HepG2 (cell line): ENCODE measurements around the gene JMJD1C. TPM values are rescaled to one million over a fixed set of nuclear protein-coding genes. Genes with fewer than 3 reads are reported as not detected.

Experiments used
- ATAC-seq: fragments of 200-7000 bp; cut with Tn5 transposase; 3 replicates; pipeline ENCODE4 v1.9.1; 2020; ENCODE audit warnings: mild to moderate bottlenecking, moderate library complexity
- BruUV-seq: library from RNA; stranded (reverse); fragments of 400-500 nt; replicated peaks from 2 replicates; lab custom pipeline; 2021; lab: Mats Ljungman, UMichigan
- CTCF ChIA-PET: fragments of 300-600 bp; formaldehyde crosslinking; extraction: SDS; loops from one replicate; lab custom pipeline; 2021; ENCODE audit warnings: low total read pairs, inconsistent platforms, low intra/inter-chr PET ratio; lab: Yijun Ruan, JAX
- POLR2A ChIA-PET: fragments of 350-600 bp; sonication (Branson Sonifier 250); formaldehyde crosslinking; loops from one replicate; lab custom pipeline; 2020; ENCODE audit warnings: antibody characterized with exemption, inconsistent platforms; lab: Yijun Ruan, JAX
- DNase-seq: peaks from one replicate; pipeline ENCODE4 v3.0.0-alpha.2; 2015; ENCODE audit warnings: low spot score
- FAIRE-seq: peaks from 3 replicates; lab custom pipeline; 2011; peaks lifted over from hg19 to GRCh38; lab: Jason Lieb, UNC
- H2AFZ ChIP-seq: one replicate; pipeline ENCODE4 v1.6.1; 2011; ENCODE audit warnings: low read length, inconsistent platforms
- H3K27ac ChIP-seq: fragments of 300-600 bp; 3 replicates; pipeline ENCODE4 v1.8.0; 2011; ENCODE audit warnings: mixed run types, mild to moderate bottlenecking, mixed read lengths, low read length, inconsistent platforms; ENCODE audit not compliant: insufficient read depth; ENCODE audit errors: extremely low read length
- H3K27me3 ChIP-seq, 2 experiments: fragments of 200-600 bp in 1 of 2; 2 replicates in 1 of 2; 3 replicates in 1 of 2; pipeline versions ENCODE4 v1.6.0 to v1.8.0; 2011; ENCODE audit warnings: low read length in 2 of 2, mild to moderate bottlenecking in 2 of 2, moderate library complexity in 2 of 2, inconsistent platforms in 1 of 2; ENCODE audit not compliant: insufficient read depth in 2 of 2, control insufficient read depth in 1 of 2
- H3K36me3 ChIP-seq, 2 experiments: fragments of 200-600 bp in 1 of 2; replicated peaks in 1 of 2; 2 replicates in 1 of 2; 3 replicates in 1 of 2; pipeline versions ENCODE4 v1.5.1 to v1.8.0; 2011; ENCODE audit warnings: low read length in 2 of 2, inconsistent platforms in 1 of 2; ENCODE audit not compliant: insufficient read depth in 2 of 2, control insufficient read depth in 1 of 2
- H3K4me1 ChIP-seq: 2 replicates; pipeline ENCODE4 v1.5.1; 2012; ENCODE audit warnings: low read length, inconsistent platforms; ENCODE audit not compliant: insufficient read depth
- H3K4me2 ChIP-seq: 2 replicates; pipeline ENCODE4 v1.6.0; 2011; ENCODE audit warnings: low read depth, low read length, inconsistent platforms
- H3K4me3 ChIP-seq, 3 experiments: fragments of 200-600 bp in 1 of 3; sonication (generic), shearing (Covaris generic) in 1 of 3; replicated peaks in 1 of 3; 2 replicates each; pipeline ENCODE4 v1.5.1; 2011 to 2016; ENCODE audit warnings: low read length in 3 of 3, inconsistent platforms in 2 of 3, low read depth in 2 of 3, mild to moderate bottlenecking in 2 of 3, control low read depth in 1 of 3, mixed read lengths in 1 of 3; ENCODE audit not compliant: insufficient read depth in 1 of 3
- H3K79me2 ChIP-seq: one replicate; pipeline ENCODE4 v1.6.1; 2011; ENCODE audit warnings: low read length, inconsistent platforms; ENCODE audit not compliant: insufficient read depth
- H3K9ac ChIP-seq: 2 replicates; pipeline ENCODE4 v1.6.0; 2011; ENCODE audit warnings: mild to moderate bottlenecking, low read depth, low read length, inconsistent platforms; ENCODE audit not compliant: insufficient read depth
- H3K9me3 ChIP-seq: 2 replicates; pipeline ENCODE4 v1.5.1; 2012; ENCODE audit warnings: mild to moderate bottlenecking, low read length
- H4K20me1 ChIP-seq: 2 replicates; pipeline ENCODE4 v1.6.0; 2011; ENCODE audit warnings: inconsistent platforms, mild to moderate bottlenecking, low read length, moderate library complexity; ENCODE audit not compliant: insufficient read depth
- FOXO1 ChIP-seq: sonication (generic); formaldehyde crosslinking; IDR thresholded peaks from 2 replicates; pipeline ENCODE4 v1.4.0; 2020; ENCODE audit warnings: missing genetic modification reagents
- HNF4A ChIP-seq: sonication (generic); formaldehyde crosslinking; IDR thresholded peaks from 2 replicates; pipeline ENCODE4 v1.4.0; 2020; ENCODE audit warnings: missing genetic modification reagents
- RERE ChIP-seq: IDR thresholded peaks from 2 replicates; pipeline ENCODE4 v1.6.1; 2016; ENCODE audit warnings: low read depth, missing genetic modification reagents, missing compliant biosample characterization
- RXRA ChIP-seq: sonication (generic); formaldehyde crosslinking; IDR thresholded peaks from 2 replicates; pipeline ENCODE4 v1.5.1; 2020; ENCODE audit warnings: missing genetic modification reagents
- SALL1 ChIP-seq: sonication (generic); formaldehyde crosslinking; IDR thresholded peaks from 2 replicates; pipeline ENCODE4 v1.8.0; 2022; ENCODE audit warnings: mild to moderate bottlenecking, missing genetic modification reagents
- ZMYM4 ChIP-seq: sonication (generic); formaldehyde crosslinking; IDR thresholded peaks from 2 replicates; pipeline ENCODE4 v1.8.1; 2023; ENCODE audit warnings: mild to moderate bottlenecking, missing genetic modification reagents
- ZNF12 ChIP-seq: sonication (generic); formaldehyde crosslinking; IDR thresholded peaks from 2 replicates; pipeline ENCODE4 v1.5.0; 2020; ENCODE audit warnings: missing genetic modification reagents
- ZNF709 ChIP-seq: sonication (generic); formaldehyde crosslinking; IDR thresholded peaks from 2 replicates; pipeline ENCODE4 v1.5.0; 2020; ENCODE audit warnings: mild to moderate bottlenecking, missing genetic modification reagents
- WGBS: methylation state at CpG from one replicate; pipeline ENCODE4 v1.1.6; 2017; ENCODE audit warnings: low lambda C conversion rate; 5-methylcytosine and 5-hydroxymethylcytosine counted together
- in situ Hi-C: cut with HindIII; loops from 2 replicates; pipeline ENCODE4 v1.10.0; 2017; ENCODE audit warnings: low pct_unique_long_range_greater_than_20kb; ENCODE audit not compliant: extremely low pct_ligation_motif_present
- intact Hi-C: fragments of 100-400 bp; cut with micrococcal nuclease; formaldehyde crosslinking; loops from one replicate; pipeline ENCODE4 v1.10.0; 2022; ENCODE audit not compliant: unreplicated experiment
- polyA plus RNA-seq, 8 experiments: library from polyadenylated mRNA; depleted of rRNA in 3 of 8; stranded (reverse) in 7 of 8; unstranded in 1 of 8; fragments of >200 nt; fragmentation: Illumina TruSeq in 4 of 8; extraction: Trizol in 4 of 8; gene quantifications; 2 replicates each; pipeline versions ENCODE4 v1.2.1 to v1.2.3, GENCODE V29; 2011 to 2016; ENCODE audit warnings: low read depth in 4 of 8, missing spikeins in 1 of 8, mixed read lengths in 1 of 8; ENCODE audit not compliant: insufficient read depth in 1 of 8
- total RNA-seq, 5 experiments: library from RNA; depleted of rRNA; stranded (reverse); fragments of >200 nt; fragmentation: Illumina TruSeq; extraction: Trizol; gene quantifications; 2 replicates each; pipeline ENCODE4 v1.2.3, GENCODE V29; 2016; ENCODE audit warnings: low read depth in 1 of 5
- TF ChIP-seq, protein P1 (sequence below): sonication (generic); formaldehyde crosslinking; IDR thresholded peaks from 2 replicates; pipeline ENCODE4 v1.8.1; 2023; ENCODE audit warnings: missing genetic modification reagents, inconsistent platforms, borderline replicate concordance
- TF ChIP-seq, protein P2 (sequence below): sonication (generic); formaldehyde crosslinking; IDR thresholded peaks from 2 replicates; pipeline ENCODE4 v1.4.0; 2020; ENCODE audit warnings: missing genetic modification reagents, mild to moderate bottlenecking, borderline replicate concordance
- TF ChIP-seq, protein P3 (sequence below): IDR thresholded peaks from 2 replicates; pipeline ENCODE4 v1.4.0; 2020; ENCODE audit warnings: mild to moderate bottlenecking, missing genetic modification reagents

The JMJD1C gene
- total and polyA plus RNA-seq, 2 of the 13 experiments (the other 11 are each of a cell fraction or from before 2014, with no cell fraction given) = 42.3 to 42.7 TPM

DNA sequence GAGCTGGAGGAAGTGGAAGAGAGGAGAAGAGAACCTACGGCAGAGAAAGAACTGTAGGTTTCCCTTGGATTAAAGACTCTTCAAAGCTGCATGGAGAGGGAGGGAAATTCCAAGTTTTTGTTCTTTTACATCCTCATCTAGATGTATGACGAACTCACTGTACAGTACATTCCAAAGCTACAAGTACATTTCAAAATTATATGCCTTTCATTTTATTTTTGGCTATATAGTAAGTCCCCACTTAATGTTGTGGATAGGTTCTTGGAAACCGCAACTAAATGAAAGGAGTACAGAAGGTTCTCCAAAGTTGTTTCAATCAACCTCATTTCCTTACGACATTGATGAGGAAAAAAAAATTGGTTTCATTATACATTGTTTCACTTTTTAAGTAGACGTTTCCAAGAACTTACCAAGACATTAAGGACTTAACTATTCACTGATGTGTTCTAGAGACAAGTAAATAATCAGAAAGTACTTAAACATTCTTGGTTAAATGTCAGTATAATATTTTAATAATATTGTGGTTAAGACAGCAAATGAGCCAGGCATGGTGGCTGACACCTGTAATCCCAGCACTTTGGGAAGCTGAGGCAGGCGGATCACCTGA is 16.1 kb upstream of the JMJD1C start (continued):
- no peak for TF ChIP-seq RERE (CRISPR knock-in tag)
- no peak for TF ChIP-seq FOXO1 (CRISPR knock-in tag)
- TF ChIP-seq, protein P1, sequence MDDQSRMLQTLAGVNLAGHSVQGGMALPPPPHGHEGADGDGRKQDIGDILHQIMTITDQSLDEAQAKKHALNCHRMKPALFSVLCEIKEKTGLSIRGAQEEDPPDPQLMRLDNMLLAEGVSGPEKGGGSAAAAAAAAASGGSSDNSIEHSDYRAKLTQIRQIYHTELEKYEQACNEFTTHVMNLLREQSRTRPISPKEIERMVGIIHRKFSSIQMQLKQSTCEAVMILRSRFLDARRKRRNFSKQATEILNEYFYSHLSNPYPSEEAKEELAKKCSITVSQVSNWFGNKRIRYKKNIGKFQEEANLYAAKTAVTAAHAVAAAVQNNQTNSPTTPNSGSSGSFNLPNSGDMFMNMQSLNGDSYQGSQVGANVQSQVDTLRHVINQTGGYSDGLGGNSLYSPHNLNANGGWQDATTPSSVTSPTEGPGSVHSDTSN (CRISPR knock-in tag) = no peak
- no peak for TF ChIP-seq ZNF12
- no peak for TF ChIP-seq ZNF709 (CRISPR knock-in tag)

DNA sequence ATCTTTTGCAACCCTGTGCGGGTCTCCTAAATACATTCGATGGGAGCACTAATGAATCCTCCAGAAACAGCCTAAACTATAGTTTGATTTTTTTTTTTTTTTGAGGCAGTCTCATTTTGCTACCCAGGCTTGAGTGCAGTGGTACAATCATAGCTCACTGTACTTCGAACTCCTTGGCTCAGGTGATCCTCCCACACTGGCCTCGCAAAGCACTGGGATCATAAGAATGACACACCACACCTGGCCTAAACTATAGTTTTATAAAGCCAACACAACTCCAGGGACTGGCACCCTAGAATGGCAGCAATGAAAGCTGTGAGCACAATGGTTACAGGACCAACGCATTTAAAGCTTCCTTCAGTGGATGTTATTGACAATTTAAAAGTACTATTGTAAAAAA is 14.5 kb upstream of the JMJD1C start:
- BruUV-seq = no TSS peak
- H3K79me2 ChIP-seq = peaks cover 83% of the 10 kb centered on the region
- peaks cover 12% of the 10 kb centered on the region; the same call in 1 of the 2 replicates for H4K20me1 ChIP-seq
- H3K4me1 ChIP-seq = peaks cover 39% of the 10 kb centered on the region
- H3K9me3 ChIP-seq = no peaks in the 10 kb centered on the region
- no peaks in the 10 kb centered on the region for H3K27me3 ChIP-seq
- 66% methylated on average over 5 of the region's 5 CpGs for WGBS
- ChIA-PET CTCF (no interaction called here), POLR2A (no interaction called here)
- H3K4me3 ChIP-seq = no peak overlapping the region
- no peak overlapping the region; the same call in 1 of the 2 replicates for H3K4me2 ChIP-seq
- DNase-seq = no peak
- intact Hi-C loops = no loop called here
- H3K9ac ChIP-seq = no peak overlapping the region
- no peak for FAIRE-seq
- H3K36me3 ChIP-seq = no peaks in the 10 kb centered on the region
- in situ Hi-C loops = no loop called here
- ATAC-seq = peak; percentile 76
- H2AFZ ChIP-seq = no peak overlapping the region
- H3K27ac ChIP-seq = no peak overlapping the region
- TF ChIP-seq, protein P2, sequence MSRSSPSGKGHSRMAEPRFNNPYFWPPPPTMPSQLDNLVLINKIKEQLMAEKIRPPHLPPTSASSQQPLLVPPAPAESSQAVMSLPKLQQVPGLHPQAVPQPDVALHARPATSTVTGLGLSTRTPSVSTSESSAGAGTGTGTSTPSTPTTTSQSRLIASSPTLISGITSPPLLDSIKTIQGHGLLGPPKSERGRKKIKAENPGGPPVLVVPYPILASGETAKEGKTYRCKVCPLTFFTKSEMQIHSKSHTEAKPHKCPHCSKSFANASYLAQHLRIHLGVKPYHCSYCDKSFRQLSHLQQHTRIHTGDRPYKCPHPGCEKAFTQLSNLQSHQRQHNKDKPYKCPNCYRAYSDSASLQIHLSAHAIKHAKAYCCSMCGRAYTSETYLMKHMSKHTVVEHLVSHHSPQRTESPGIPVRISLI = peak; percentile 35; the same call in 1 of the 2 replicates
- TF ChIP-seq ZMYM4 (CRISPR knock-in tag) (0 out of 2 replicates have a peak, but pooled peaks have one; percentile 20), RXRA (CRISPR knock-in tag) (no peak), HNF4A (peak; percentile 39; the same call in 1 of the 2 replicates), SALL1 (CRISPR knock-in tag) (0 out of 2 replicates have a peak, but pooled peaks have one; percentile 21)
- TF ChIP-seq, protein P3, sequence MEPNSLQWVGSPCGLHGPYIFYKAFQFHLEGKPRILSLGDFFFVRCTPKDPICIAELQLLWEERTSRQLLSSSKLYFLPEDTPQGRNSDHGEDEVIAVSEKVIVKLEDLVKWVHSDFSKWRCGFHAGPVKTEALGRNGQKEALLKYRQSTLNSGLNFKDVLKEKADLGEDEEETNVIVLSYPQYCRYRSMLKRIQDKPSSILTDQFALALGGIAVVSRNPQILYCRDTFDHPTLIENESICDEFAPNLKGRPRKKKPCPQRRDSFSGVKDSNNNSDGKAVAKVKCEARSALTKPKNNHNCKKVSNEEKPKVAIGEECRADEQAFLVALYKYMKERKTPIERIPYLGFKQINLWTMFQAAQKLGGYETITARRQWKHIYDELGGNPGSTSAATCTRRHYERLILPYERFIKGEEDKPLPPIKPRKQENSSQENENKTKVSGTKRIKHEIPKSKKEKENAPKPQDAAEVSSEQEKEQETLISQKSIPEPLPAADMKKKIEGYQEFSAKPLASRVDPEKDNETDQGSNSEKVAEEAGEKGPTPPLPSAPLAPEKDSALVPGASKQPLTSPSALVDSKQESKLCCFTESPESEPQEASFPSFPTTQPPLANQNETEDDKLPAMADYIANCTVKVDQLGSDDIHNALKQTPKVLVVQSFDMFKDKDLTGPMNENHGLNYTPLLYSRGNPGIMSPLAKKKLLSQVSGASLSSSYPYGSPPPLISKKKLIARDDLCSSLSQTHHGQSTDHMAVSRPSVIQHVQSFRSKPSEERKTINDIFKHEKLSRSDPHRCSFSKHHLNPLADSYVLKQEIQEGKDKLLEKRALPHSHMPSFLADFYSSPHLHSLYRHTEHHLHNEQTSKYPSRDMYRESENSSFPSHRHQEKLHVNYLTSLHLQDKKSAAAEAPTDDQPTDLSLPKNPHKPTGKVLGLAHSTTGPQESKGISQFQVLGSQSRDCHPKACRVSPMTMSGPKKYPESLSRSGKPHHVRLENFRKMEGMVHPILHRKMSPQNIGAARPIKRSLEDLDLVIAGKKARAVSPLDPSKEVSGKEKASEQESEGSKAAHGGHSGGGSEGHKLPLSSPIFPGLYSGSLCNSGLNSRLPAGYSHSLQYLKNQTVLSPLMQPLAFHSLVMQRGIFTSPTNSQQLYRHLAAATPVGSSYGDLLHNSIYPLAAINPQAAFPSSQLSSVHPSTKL (CRISPR knock-in tag) = 0 out of 2 replicates have a peak, but pooled peaks have one; percentile 12
